H1 (cell line): ENCODE results near the gene EML4. TPM values are rescaled to one million over a fixed set of nuclear protein-coding genes. Genes with fewer than 3 reads are reported as not detected.

Experiments
- CTCF ChIA-PET: fragments of 300-600 bp; sonication (Branson Sonifier 250); formaldehyde crosslinking; loops from one replicate; lab custom pipeline; 2021; ENCODE audit not compliant: partially characterized antibody; lab: Charles Lee
- POLR2A ChIA-PET: fragments of 300-600 bp; sonication (Branson Sonifier 250); formaldehyde crosslinking; loops from one replicate; lab custom pipeline; 2021; ENCODE audit warnings: inconsistent platforms; ENCODE audit not compliant: partially characterized antibody; lab: Charles Lee
- DNase-seq, 2 experiments: peaks; one replicate each; pipeline versions ENCODE4 v3.0.0 to v3.0.0-alpha.2; 2010 to 2022; ENCODE audit warnings: low spot score in 2 of 2, low read depth in 1 of 2, mixed read lengths in 1 of 2
- FAIRE-seq: peaks from 2 replicates; lab custom pipeline; 2011; peaks lifted over from hg19 to GRCh38; lab: Jason Lieb, UNC
- H2AFZ ChIP-seq: 2 replicates; pipeline ENCODE4 v1.8.1; 2012; ENCODE audit warnings: low read length, inconsistent platforms
- H2AK5ac ChIP-seq: 2 replicates; pipeline ENCODE4 v1.6.1; 2013; ENCODE audit warnings: low read depth, low read length
- H2BK120ac ChIP-seq: replicated peaks from 2 replicates; pipeline ENCODE3; 2013; ENCODE audit warnings: low read depth, low read length, inconsistent platforms
- H2BK12ac ChIP-seq: 2 replicates; pipeline ENCODE4 v1.6.1; 2013; ENCODE audit warnings: low read depth, low read length
- H2BK15ac ChIP-seq: 2 replicates; pipeline ENCODE4 v1.6.1; 2013; ENCODE audit warnings: low read length
- H2BK20ac ChIP-seq: 2 replicates; pipeline ENCODE4 v1.6.1; 2013; ENCODE audit warnings: low read length
- H2BK5ac ChIP-seq: 2 replicates; pipeline ENCODE4 v1.6.1; 2013; ENCODE audit warnings: low read depth, low read length
- H3K14ac ChIP-seq: 2 replicates; pipeline ENCODE4 v1.6.1; 2013; ENCODE audit warnings: inconsistent platforms; ENCODE audit not compliant: insufficient read length
- H3K18ac ChIP-seq: 2 replicates; pipeline ENCODE4 v1.6.1; 2013; ENCODE audit warnings: low read length; ENCODE audit errors: extremely low read depth
- H3K23ac ChIP-seq: 2 replicates; pipeline ENCODE4 v1.6.1; 2013; ENCODE audit warnings: inconsistent platforms; ENCODE audit not compliant: insufficient read length
- H3K23me2 ChIP-seq: 2 replicates; pipeline ENCODE4 v1.6.1; 2013; ENCODE audit warnings: low read depth, low read length
- H3K27ac ChIP-seq: 2 replicates; pipeline ENCODE4 v1.6.1; 2011; ENCODE audit warnings: low read depth, low read length, inconsistent platforms
- H3K27me3 ChIP-seq, 4 experiments: replicated peaks in 1 of 4; 1 replicate in 1 of 4; 2 replicates in 3 of 4; pipeline versions ENCODE4 v1.6.1 to v1.8.1; 2011 to 2013; ENCODE audit warnings: low read length in 3 of 4, mild to moderate bottlenecking in 3 of 4, inconsistent platforms in 2 of 4, mixed read lengths in 2 of 4, moderate library complexity in 1 of 4; ENCODE audit not compliant: control insufficient read depth in 3 of 4, insufficient read depth in 3 of 4; ENCODE audit errors: extremely low read depth in 1 of 4
- H3K36me3 ChIP-seq, 4 experiments: 2 replicates each; pipeline versions ENCODE4 v1.6.1 to v1.8.1; 2011 to 2013; ENCODE audit warnings: mild to moderate bottlenecking in 4 of 4, low read length in 3 of 4, moderate library complexity in 2 of 4, control low read depth in 1 of 4, inconsistent platforms in 1 of 4; ENCODE audit not compliant: insufficient read depth in 4 of 4, control insufficient read depth in 2 of 4
- H3K4ac ChIP-seq: replicated peaks from 2 replicates; pipeline ENCODE3; 2013; ENCODE audit warnings: low read length, low read depth, mixed read lengths, inconsistent platforms; ENCODE audit not compliant: insufficient read length
- H3K4me1 ChIP-seq, 4 experiments: replicated peaks in 1 of 4; 1 replicate in 1 of 4; 2 replicates in 3 of 4; pipeline versions ENCODE4 v1.6.1 to v1.8.1; 2011 to 2013; ENCODE audit warnings: low read length in 3 of 4, inconsistent platforms in 2 of 4, mixed read lengths in 1 of 4; ENCODE audit not compliant: insufficient read depth in 4 of 4, control insufficient read depth in 3 of 4
- H3K4me2 ChIP-seq, 2 experiments: 2 replicates each; pipeline versions ENCODE4 v1.6.1 to v1.8.1; 2011 to 2013; ENCODE audit warnings: low read depth in 2 of 2, low read length in 2 of 2, control low read depth in 1 of 2, inconsistent platforms in 1 of 2, mild to moderate bottlenecking in 1 of 2; ENCODE audit not compliant: insufficient read depth in 1 of 2
- H3K4me3 ChIP-seq, 4 experiments: fragments of 200-600, 300-600 bp in 1 of 4; sonication (generic), shearing (Covaris generic), sonication (Bioruptor Twin) in 1 of 4; 2 replicates each; pipeline versions ENCODE4 v1.5.1 to v1.8.1; 2011 to 2016; ENCODE audit warnings: low read length in 4 of 4, low read depth in 3 of 4, control low read depth in 2 of 4, inconsistent platforms in 2 of 4, mild to moderate bottlenecking in 2 of 4, mixed read lengths in 1 of 4, moderate library complexity in 1 of 4; ENCODE audit not compliant: insufficient read depth in 2 of 4; ENCODE audit errors: extremely low read depth in 1 of 4
- H3K56ac ChIP-seq: replicated peaks from 2 replicates; pipeline ENCODE3; 2013; ENCODE audit warnings: low read depth, mild to moderate bottlenecking, mixed read lengths, low read length, inconsistent platforms; ENCODE audit not compliant: insufficient read length
- H3K79me1 ChIP-seq: 2 replicates; pipeline ENCODE4 v1.6.1; 2013; ENCODE audit warnings: low read depth, low read length, control low read depth
- H3K79me2 ChIP-seq, 2 experiments: 2 replicates each; pipeline versions ENCODE4 v1.6.1 to v1.8.1; 2012 to 2013; ENCODE audit warnings: low read length in 2 of 2, mild to moderate bottlenecking in 2 of 2, inconsistent platforms in 1 of 2; ENCODE audit not compliant: insufficient read depth in 2 of 2, control insufficient read depth in 1 of 2
- H3K9ac ChIP-seq, 4 experiments: replicated peaks in 1 of 4; 1 replicate in 1 of 4; 2 replicates in 3 of 4; pipeline versions ENCODE4 v1.6.1 to v1.8.1; 2011 to 2013; ENCODE audit warnings: low read depth in 3 of 4, low read length in 3 of 4, control low read depth in 2 of 4, mild to moderate bottlenecking in 2 of 4, moderate library complexity in 2 of 4, inconsistent platforms in 1 of 4; ENCODE audit errors: extremely low read depth in 1 of 4
- H3K9me3 ChIP-seq, 2 experiments: 2 replicates each; pipeline versions ENCODE4 v1.6.1 to v1.8.1; 2012 to 2013; ENCODE audit warnings: mild to moderate bottlenecking in 2 of 2, moderate library complexity in 2 of 2, control low read depth in 1 of 2, inconsistent platforms in 1 of 2, low read depth in 1 of 2, low read length in 1 of 2, mixed read lengths in 1 of 2; ENCODE audit not compliant: insufficient read depth in 2 of 2
- H4K20me1 ChIP-seq, 2 experiments: replicated peaks in 1 of 2; 2 replicates each; pipeline versions ENCODE3 to v1.8.1; 2011 to 2013; ENCODE audit warnings: inconsistent platforms in 2 of 2, low read length in 2 of 2, mild to moderate bottlenecking in 1 of 2; ENCODE audit not compliant: insufficient read depth in 2 of 2, control insufficient read depth in 1 of 2
- H4K5ac ChIP-seq: 2 replicates; pipeline ENCODE4 v1.6.1; 2013; ENCODE audit warnings: low read length, low read depth, mixed read lengths, inconsistent platforms; ENCODE audit not compliant: insufficient read length
- H4K8ac ChIP-seq: 2 replicates; pipeline ENCODE4 v1.8.0; 2013; ENCODE audit warnings: mild to moderate bottlenecking, moderate library complexity, low read length, inconsistent platforms; ENCODE audit not compliant: insufficient read depth; ENCODE audit errors: extremely low read depth
- H4K91ac ChIP-seq: replicated peaks from 2 replicates; pipeline ENCODE3; 2013; ENCODE audit warnings: low read length, mixed read lengths, inconsistent platforms; ENCODE audit not compliant: insufficient read length
- EGR1 ChIP-seq: IDR thresholded peaks from 2 replicates; pipeline ENCODE4 v1.6.1; 2011; ENCODE audit warnings: low read depth, low read length, borderline replicate concordance
- FOSL1 ChIP-seq: IDR thresholded peaks from 2 replicates; pipeline ENCODE4 v1.6.1; 2011; ENCODE audit warnings: mild to moderate bottlenecking, low read depth, low read length, moderate library complexity; ENCODE audit not compliant: insufficient read depth
- GABPA ChIP-seq: IDR thresholded peaks from 2 replicates; pipeline ENCODE4 v1.6.1; 2011; ENCODE audit warnings: mild to moderate bottlenecking, low read length, moderate library complexity, borderline replicate concordance; ENCODE audit not compliant: insufficient read depth
- KDM4A ChIP-seq: IDR thresholded peaks from one replicate; pipeline ENCODE4 v1.7.1; 2012; ENCODE audit warnings: low read depth, mild to moderate bottlenecking, moderate library complexity, low read length, inconsistent platforms; ENCODE audit not compliant: severe bottlenecking
- SIN3A ChIP-seq, 2 experiments: IDR thresholded peaks in 1 of 2; conservative IDR thresholded peaks in 1 of 2; 2 replicates each; pipeline ENCODE4 v1.6.1; 2011 to 2012; ENCODE audit warnings: low read length in 2 of 2, improper control_type of control experiment in 1 of 2, low read depth in 1 of 2, mild to moderate bottlenecking in 1 of 2
- SUZ12 ChIP-seq: fragments of 200-600 bp; sonication (generic); IDR thresholded peaks from 2 replicates; pipeline ENCODE4 v1.6.1; 2012; ENCODE audit warnings: mild to moderate bottlenecking, inconsistent platforms, low read length, moderate library complexity, mixed read lengths
- WGBS, 2 experiments: shearing (Covaris generic) in 1 of 2; methylation state at CpG; one replicate each; pipeline versions ENCODE4 v1.1.6 to v1.1.7; 2013 to 2015; ENCODE audit warnings: low lambda C conversion rate in 2 of 2, mixed read lengths in 2 of 2, inconsistent platforms in 1 of 2, low coverage in 1 of 2, missing lambda C conversion rate in 1 of 2; ENCODE audit not compliant: insufficient replicate concordance in 2 of 2, insufficient coverage in 1 of 2, insufficient read length in 1 of 2; ENCODE audit errors: extremely low coverage in 1 of 2, missing lambda C conversion rate in 1 of 2; 5-methylcytosine and 5-hydroxymethylcytosine counted together
- polyA plus RNA-seq, 7 experiments: library from polyadenylated mRNA; depleted of rRNA in 3 of 7; stranded (reverse) in 5 of 7; unstranded in 2 of 7; fragments of >200 nt in 5 of 7; fragments of 200-250 nt in 2 of 7; gene quantifications; 1 replicate in 5 of 7; 2 replicates in 1 of 7; 4 replicates in 1 of 7; pipeline versions ENCODE4 v1.2.1 to v1.2.3, GENCODE V29; 2011 to 2013; ENCODE audit warnings: missing spikeins in 2 of 7, mixed read lengths in 2 of 7
- total RNA-seq: library from RNA; stranded (reverse); fragmentation: NEBNext Ultra II Directional; extraction: Animal tissue kit (Norgen Biotek cat#: 25700); gene quantifications from 2 replicates; pipeline ENCODE4 v1.2.1, GENCODE V29; 2021
- TF ChIP-seq, protein P1 (sequence below): IDR thresholded peaks from 2 replicates; pipeline ENCODE4 v1.6.1; 2012; ENCODE audit warnings: inconsistent platforms

EML4 gene
- total and polyA plus RNA-seq, 2 of the 8 experiments (the other 6 are each of a cell fraction or from before 2014, with no cell fraction given) = 50.1 to 104 TPM

DNA sequence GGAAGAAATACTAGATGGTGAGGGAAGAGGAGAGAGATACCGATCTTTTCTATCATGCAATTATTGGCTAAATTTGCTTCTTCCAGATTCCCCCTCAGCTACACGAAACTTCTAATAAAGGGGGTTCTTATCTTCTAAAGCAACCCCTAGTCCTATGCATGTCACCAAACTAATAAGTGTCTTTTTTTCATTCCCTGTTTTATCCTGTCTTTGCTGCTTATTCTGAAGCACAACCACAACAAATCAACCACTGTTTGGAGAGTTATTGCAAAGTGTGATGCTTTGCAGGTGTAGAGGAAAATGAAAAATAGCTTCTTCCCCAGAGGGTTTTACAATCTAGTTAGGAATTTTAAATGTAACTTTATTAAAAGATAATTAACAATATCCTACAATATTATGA is 60.8 kb downstream of the EML4 start:
- Histone ChIP-seq H3K9ac (no peak overlapping the region), H3K27ac (no peak overlapping the region), H3K4ac (no peak overlapping the region), H4K8ac (no peak overlapping the region), H3K18ac (no peak overlapping the region), H4K91ac (no peak overlapping the region), H3K56ac (no peak overlapping the region), H3K4me2 (no peak overlapping the region), H3K23me2 (no peaks in the 10 kb centered on the region), H2BK20ac (no peak overlapping the region), H3K36me3 (no peaks in the 10 kb centered on the region), H3K79me1 (no peaks in the 10 kb centered on the region), H3K79me2 (peaks cover 0 to 68% of the 10 kb centered on the region in 2 experiments; a peak in 2 of 4 replicates), H3K27me3 (no peaks in the 10 kb centered on the region), H3K4me3 (no peak overlapping the region), H4K5ac (no peak overlapping the region), H2BK5ac (no peak overlapping the region), H3K4me1 (peaks cover 0 to 6% (median 1%) of the 10 kb centered on the region in 4 experiments; a peak in 3 of 7 replicates), H3K14ac (no peak overlapping the region), H2AFZ (no peak overlapping the region), H4K20me1 (peaks cover 0 to 8% of the 10 kb centered on the region in 2 experiments), H2BK15ac (no peak overlapping the region), H2BK120ac (no peak overlapping the region), H2BK12ac (no peak overlapping the region), H3K9me3 (no peaks in the 10 kb centered on the region), H3K23ac (no peak overlapping the region), H2AK5ac (no peak overlapping the region)
- DNase-seq = no peak
- WGBS, 2 experiments = 93% methylated on average over 2 of the region's 2 CpGs; no CpG with 5 or more reads in 1 of the 2 experiments
- ChIA-PET CTCF (interaction anchor here (0.7 to 3.5 kb wide), 9 partner anchors 8 to 376 kb away, joined by 3 to 19 read pairs (median 8); no protein-coding TSS in a partner anchor), POLR2A (no interaction called here)
- TF ChIP-seq SUZ12 = no peak
- no peak for TF ChIP-seq GABPA
- TF ChIP-seq, protein P1, sequence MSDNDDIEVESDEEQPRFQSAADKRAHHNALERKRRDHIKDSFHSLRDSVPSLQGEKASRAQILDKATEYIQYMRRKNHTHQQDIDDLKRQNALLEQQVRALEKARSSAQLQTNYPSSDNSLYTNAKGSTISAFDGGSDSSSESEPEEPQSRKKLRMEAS = no peak
- no peak for TF ChIP-seq FOSL1
- no peak for TF ChIP-seq KDM4A
- no peak for TF ChIP-seq SIN3A (conservative IDR thresholded peaks at IDR 0.05 in 1 of 2, IDR thresholded peaks at IDR 0.05 in 1 of 2; ENCODE audit: low read depth in 1 of 2, low read length in 2 of 2)
- no peak for TF ChIP-seq EGR1
- FAIRE-seq = no peak
